OCI-LY3 (cell line): ENCODE data around the gene NAV2.

Source experiments
- CTCF ChIP-seq: fragments of 200-600, 300-600 bp; sonication (generic); IDR thresholded peaks from 2 replicates; pipeline ENCODE4 v1.5.1; 2014; ENCODE audit warnings: antibody characterized with exemption, low read length, low read depth
- EZH2phosphoT487 ChIP-seq: fragments of 200-600 bp; shearing (Covaris generic); IDR thresholded peaks from 2 replicates; pipeline ENCODE4 v1.6.1; 2018; ENCODE audit warnings: antibody characterized with exemption, mixed run types, low read depth

GRCh38 chr11:19940831-19941230 lies 228.2 kb downstream of the NAV2 start:
- TF ChIP-seq CTCF (no peak), EZH2phosphoT487 (no peak)
